ENCODE data around the gene ARMC8.

Gene ARMC8

DNA sequence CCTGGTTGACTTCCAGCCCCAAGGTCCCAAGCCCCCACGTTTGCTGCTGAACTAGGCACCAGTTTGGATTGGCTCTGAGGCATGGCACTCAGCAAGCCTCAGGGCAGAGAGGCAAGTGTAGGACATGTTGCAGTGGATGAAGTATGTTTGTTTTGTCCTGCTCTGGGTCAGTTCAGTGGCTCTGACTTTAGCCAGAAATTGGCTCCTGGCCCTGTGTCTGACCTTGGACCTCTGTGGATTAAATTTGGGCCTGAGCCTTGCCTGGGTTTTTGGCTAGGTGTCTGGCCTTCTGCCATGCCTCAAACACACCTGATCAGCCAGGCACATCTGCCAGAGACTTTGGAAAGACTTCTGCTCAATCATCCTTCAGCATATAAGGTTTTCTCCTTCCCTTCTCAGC is 157.7 kb downstream of the ARMC8 start:
- no peak overlapping the region for H2BK5ac ChIP-seq (ENCODE audit: low read depth, low read length, poor library complexity)
- H2BK120ac ChIP-seq (ENCODE audit: insufficient read depth, low read length, poor library complexity), result no peak overlapping the region
- H3K9ac ChIP-seq (ENCODE audit: low read length), result no peak overlapping the region
- no peak overlapping the region for H4K12ac ChIP-seq (ENCODE audit: low read depth, low read length)
- H4K91ac ChIP-seq (ENCODE audit: low read depth, low read length), result no peak overlapping the region
- H3K4ac ChIP-seq (ENCODE audit: low read depth, low read length), result no peak overlapping the region
- H3K79me1 ChIP-seq (ENCODE audit: low read length), result peaks cover 14% of the 10 kb centered on the region
- no peak overlapping the region for H3K18ac ChIP-seq (ENCODE audit: low read length)
- H3K36me3 ChIP-seq (ENCODE audit: control insufficient read depth in 1 of 2, insufficient read depth in 2 of 2, low read length in 2 of 2), result no peaks in the 10 kb centered on the region
- no peak overlapping the region for H2BK12ac ChIP-seq (ENCODE audit: low read length)
- no peak overlapping the region for H3K4me3 ChIP-seq (ENCODE audit: low read depth, low read length)
- no peak overlapping the region for H3K4me2 ChIP-seq (ENCODE audit: low read length)
- H3K79me2 ChIP-seq (ENCODE audit: control insufficient read depth, insufficient read depth, low read length, poor library complexity), result peaks cover 2% of the 10 kb centered on the region
- H2AFZ ChIP-seq (ENCODE audit: insufficient read depth, low read length, poor library complexity), result no peak overlapping the region
- no peak overlapping the region for H4K8ac ChIP-seq (ENCODE audit: low read depth, low read length)
- no peaks in the 10 kb centered on the region for H3K27me3 ChIP-seq (ENCODE audit: insufficient read depth, low read length)
- no CpG with 5 or more reads among the region's 1 CpG for whole genome bisulfite sequencing (ENCODE audit: extremely low coverage, insufficient coverage, insufficient read length)
- no peak overlapping the region for H3K27ac ChIP-seq (ENCODE audit: low read depth, low read length)
- no peak overlapping the region for H2AK5ac ChIP-seq (ENCODE audit: low read length)
- H3K23ac ChIP-seq (ENCODE audit: low read length), result no peak overlapping the region
- no peaks in the 10 kb centered on the region for H3K9me3 ChIP-seq (ENCODE audit: insufficient read depth, low read depth, low read length)
- no peak overlapping the region for H3K14ac ChIP-seq (ENCODE audit: low read length)
- no peak for DNase-seq
- H3K4me1 ChIP-seq (ENCODE audit: control insufficient read depth in 1 of 2, insufficient read depth in 2 of 2, low read length in 2 of 2), result peaks cover 3 to 5% of the 10 kb centered on the region in 2 experiments

All from trophoblast cell (in vitro differentiated cells and primary cell).